ENCODE results near the gene NPDC1. TPM values are rescaled to one million over a fixed set of nuclear protein-coding genes. Genes with fewer than 3 reads are reported as not detected.
"Not testable (repeated sequence)": the region's sequence is repeated elsewhere in the genome, so short reads cannot be mapped to it uniquely, and the experiment has no call there.

The NPDC1 gene
- total and polyA plus RNA-seq, 2 experiments from 2014 or later, result 43.1 to 121 TPM

GRCh38 chr9:137007108-137007815 lies 38.7 kb downstream of the NPDC1 start:
- in situ Hi-C loops (cut with MboI), result no loop called here
- TF ChIP-seq EZH2 (IDR thresholded peaks at IDR 0.05; ENCODE audit: insufficient read depth, poor library complexity, severe bottlenecking), result no peak
- no peak for TF ChIP-seq EZH2phosphoT487 (IDR thresholded peaks at IDR 0.05; ENCODE audit: insufficient read depth, low read depth)
- Histone ChIP-seq H3K36me3 (ENCODE audit: low read depth) (no peaks in the 10 kb centered on the region), H3K4me3 (no peak overlapping the region), H3K4me1 (ENCODE audit: insufficient read depth) (no peaks in the 10 kb centered on the region), H3F3A (ENCODE audit: insufficient read depth) (no peaks in the 10 kb centered on the region), H3K9ac (no peak overlapping the region), H3K27ac (no peak overlapping the region), H3K4me2 (ENCODE audit: unreplicated experiment) (no peak overlapping the region), H3K9me2 (ENCODE audit: insufficient read depth) (no peaks in the 10 kb centered on the region), H3K27me3 (replicated peaks; ENCODE audit: insufficient read depth) (no peaks in the 10 kb centered on the region), H2AFZ (no peak overlapping the region), H3K9me3 (ENCODE audit: low read depth) (no peaks in the 10 kb centered on the region), H3K79me2 (ENCODE audit: insufficient read depth) (no peaks in the 10 kb centered on the region), H4K20me1 (ENCODE audit: insufficient read depth) (no peaks in the 10 kb centered on the region)
- WGBS, 2 experiments (ENCODE audit: low coverage in 1 of 2, low lambda C conversion rate in 2 of 2, missing lambda C conversion rate in 2 of 2), result 81 to 85% methylated on average over 27 to 30 of the region's 30 CpGs
- DNase-seq, result no peak

DNA sequence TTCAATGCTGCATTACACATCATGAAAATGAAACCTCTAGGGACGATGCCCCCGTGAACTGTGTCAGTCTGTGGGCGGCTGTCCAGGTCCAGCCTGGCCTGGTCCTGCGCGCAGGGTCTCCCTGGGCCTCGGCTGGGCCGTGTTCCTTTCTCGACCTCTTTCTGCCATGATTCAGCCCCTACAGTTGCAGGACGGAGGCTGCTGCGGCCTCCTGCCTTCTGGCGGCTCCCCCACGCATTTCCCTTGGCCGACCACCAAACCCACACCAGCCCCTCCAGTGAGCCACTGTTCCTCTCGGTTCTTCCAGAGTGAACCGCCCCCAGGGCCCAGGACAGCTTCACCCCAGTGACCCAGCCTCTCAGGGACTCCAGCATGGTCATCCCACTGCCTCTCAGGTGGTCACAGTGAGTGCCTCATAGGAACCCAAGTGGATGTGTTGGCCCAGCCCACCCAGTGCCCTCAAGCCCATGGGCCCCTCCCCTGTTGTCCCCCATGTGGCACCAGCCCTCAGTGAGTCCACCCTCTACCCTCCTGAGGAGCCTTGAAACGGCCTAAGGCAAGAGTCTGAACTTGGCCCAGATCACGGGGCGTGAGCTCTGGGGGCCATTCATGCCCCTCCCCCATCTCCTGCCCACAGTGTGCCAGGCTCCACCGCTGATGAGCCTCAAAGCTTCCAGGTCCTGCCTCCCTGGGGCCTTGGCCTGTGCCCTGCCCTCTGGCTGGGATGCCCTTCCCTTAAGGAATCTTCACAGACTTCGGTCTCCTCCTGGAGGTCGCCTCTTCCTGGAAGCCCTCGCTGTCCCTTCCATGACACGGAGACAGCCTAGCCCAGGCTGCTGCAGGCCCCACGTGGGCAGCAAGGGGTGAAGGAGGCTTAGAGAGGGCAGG lies 39.6 kb downstream of the NPDC1 start:
- DNase-seq, result no peak

GRCh38 chr9:137004285-137004684 lies 41.7 kb downstream of the NPDC1 start:
- DNase-seq; H3F3A ChIP-seq (ENCODE audit: insufficient read depth); H2AFZ ChIP-seq; H3K4me3 ChIP-seq; H3K9ac ChIP-seq; H3K4me2 ChIP-seq (ENCODE audit: unreplicated experiment); H3K27me3 ChIP-seq (replicated peaks; ENCODE audit: insufficient read depth); H3K79me2 ChIP-seq (ENCODE audit: insufficient read depth); H4K20me1 ChIP-seq (ENCODE audit: insufficient read depth); H3K9me2 ChIP-seq (ENCODE audit: insufficient read depth); H3K9me3 ChIP-seq (ENCODE audit: low read depth); H3K27ac ChIP-seq; in situ Hi-C loops (cut with MboI); H3K36me3 ChIP-seq (ENCODE audit: low read depth): not testable (repeated sequence)
- peaks cover 11% of the 10 kb centered on the region for H3K4me1 ChIP-seq (ENCODE audit: insufficient read depth)
- WGBS, 2 experiments (ENCODE audit: low coverage in 1 of 2, low lambda C conversion rate in 2 of 2, missing lambda C conversion rate in 2 of 2), result 33 to 36% methylated on average over 17 of the region's 17 CpGs

More for the DNA sequence above, 39.6 kb downstream of the NPDC1 start:
- no peaks in the 10 kb centered on the region for H3F3A ChIP-seq (ENCODE audit: insufficient read depth)
- no peaks in the 10 kb centered on the region for H3K4me1 ChIP-seq (ENCODE audit: insufficient read depth)
- no peak overlapping the region for H3K27ac ChIP-seq
- 82 to 83% methylated on average over 21 to 24 of the region's 24 CpGs for WGBS, 2 experiments (ENCODE audit: low coverage in 1 of 2, low lambda C conversion rate in 2 of 2, missing lambda C conversion rate in 2 of 2)
- H3K27me3 ChIP-seq (replicated peaks; ENCODE audit: insufficient read depth), result no peaks in the 10 kb centered on the region
- H3K79me2 ChIP-seq (ENCODE audit: insufficient read depth), result no peaks in the 10 kb centered on the region
- no peaks in the 10 kb centered on the region for H3K9me2 ChIP-seq (ENCODE audit: insufficient read depth)
- in situ Hi-C loops (cut with MboI), result no loop called here
- H3K9me3 ChIP-seq (ENCODE audit: low read depth), result no peaks in the 10 kb centered on the region
- H2AFZ ChIP-seq, result no peak overlapping the region
- H3K4me3 ChIP-seq, result no peak overlapping the region
- TF ChIP-seq EZH2phosphoT487 (IDR thresholded peaks at IDR 0.05; ENCODE audit: insufficient read depth, low read depth) (no peak), EZH2 (IDR thresholded peaks at IDR 0.05; ENCODE audit: insufficient read depth, poor library complexity, severe bottlenecking) (no peak)
- no peak overlapping the region for H3K9ac ChIP-seq
- H4K20me1 ChIP-seq (ENCODE audit: insufficient read depth), result no peaks in the 10 kb centered on the region
- H3K4me2 ChIP-seq (ENCODE audit: unreplicated experiment), result no peak overlapping the region
- H3K36me3 ChIP-seq (ENCODE audit: low read depth), result no peaks in the 10 kb centered on the region

DNA sequence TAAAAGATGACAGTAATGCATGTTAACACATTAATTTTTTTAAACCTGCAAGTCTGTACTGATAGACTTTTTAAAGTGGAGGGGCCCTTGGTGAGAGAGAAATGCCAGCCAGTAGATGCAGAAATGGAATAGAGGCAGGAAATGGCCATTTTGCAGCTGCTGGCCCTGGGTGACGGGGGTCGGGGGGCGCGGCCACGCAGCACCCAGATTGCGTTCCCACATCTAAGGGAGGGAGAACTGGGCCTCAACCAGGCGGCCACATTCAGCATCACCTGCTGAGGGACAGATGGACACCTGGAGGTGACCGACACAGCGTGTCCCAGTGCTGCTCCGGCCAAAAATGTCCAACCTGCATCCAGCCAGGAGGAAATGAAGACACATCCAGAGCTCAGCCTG lies 43.3 kb downstream of the NPDC1 start:
- H2AFZ ChIP-seq, result no peak overlapping the region
- 82 to 86% methylated on average over 10 of the region's 10 CpGs for WGBS, 2 experiments (ENCODE audit: low coverage in 1 of 2, low lambda C conversion rate in 2 of 2, missing lambda C conversion rate in 2 of 2)
- no peak overlapping the region for H3K9ac ChIP-seq
- peaks cover 10% of the 10 kb centered on the region; the same call in 1 of the 2 replicates for H3F3A ChIP-seq (ENCODE audit: insufficient read depth)
- H3K4me2 ChIP-seq (ENCODE audit: unreplicated experiment), result no peak overlapping the region
- H3K27ac ChIP-seq, result no peak overlapping the region
- peaks cover 11% of the 10 kb centered on the region for H3K4me1 ChIP-seq (ENCODE audit: insufficient read depth)
- no peak overlapping the region for H3K4me3 ChIP-seq
- H3K27me3 ChIP-seq (replicated peaks; ENCODE audit: insufficient read depth), result no peaks in the 10 kb centered on the region
- no peaks in the 10 kb centered on the region for H3K9me3 ChIP-seq (ENCODE audit: low read depth)
- no peaks in the 10 kb centered on the region for H4K20me1 ChIP-seq (ENCODE audit: insufficient read depth)
- H3K36me3 ChIP-seq (ENCODE audit: low read depth), result no peaks in the 10 kb centered on the region
- no peaks in the 10 kb centered on the region for H3K79me2 ChIP-seq (ENCODE audit: insufficient read depth)
- TF ChIP-seq EZH2 (IDR thresholded peaks at IDR 0.05; ENCODE audit: insufficient read depth, poor library complexity, severe bottlenecking), result no peak
- TF ChIP-seq EZH2phosphoT487 (IDR thresholded peaks at IDR 0.05; ENCODE audit: insufficient read depth, low read depth), result no peak
- in situ Hi-C loops (cut with MboI), result no loop called here
- H3K9me2 ChIP-seq (ENCODE audit: insufficient read depth), result no peaks in the 10 kb centered on the region
- DNase-seq, result no peak
